ENCODE measurements around the gene LKAAEAR1. TPM values are rescaled to one million over a fixed set of nuclear protein-coding genes. Genes with fewer than 3 reads are reported as not detected.

LKAAEAR1 gene
- total and polyA plus RNA-seq, 4 donors = 0.51 to 2.3 (median 0.65) TPM

GRCh38 chr20:64071341-64072332 is 12.6 kb downstream of the LKAAEAR1 start:
- TF ChIP-seq CTCF (IDR thresholded peaks at IDR 0.05; ENCODE audit: control extremely low read depth, extremely low read depth) = no peak
- no peak overlapping the region for H3K9ac ChIP-seq (ENCODE audit: insufficient read depth in 1 of 2, low read length in 2 of 2)
- no peaks in the 10 kb centered on the region for H3K27me3 ChIP-seq (ENCODE audit: control insufficient read depth in 3 of 3, insufficient read depth in 3 of 3, low read length in 2 of 3)
- peaks cover 0 to 5% (median 0%) of the 10 kb centered on the region in 5 donors for H3K4me1 ChIP-seq (ENCODE audit: control insufficient read depth in 5 of 5, insufficient read depth in 5 of 5, low read length in 5 of 5)
- 87 to 88% methylated on average over 29 to 30 of the region's 30 CpGs for WGBS, 2 donors
- peaks cover 0 to 40% (median 14%) of the 10 kb centered on the region in 4 donors for H3K36me3 ChIP-seq (ENCODE audit: control insufficient read depth in 4 of 4, insufficient read depth in 4 of 4, low read length in 4 of 4)
- no peak overlapping the region for H3K27ac ChIP-seq (ENCODE audit: low read depth in 1 of 2, low read length in 1 of 2)
- no peak overlapping the region for H3K4me3 ChIP-seq
- ATAC-seq (ENCODE audit: insufficient read depth, low FRiP score) (no peak), DNase-seq (no peak)
- no peaks in the 10 kb centered on the region for H3K9me3 ChIP-seq (ENCODE audit: control insufficient read depth in 4 of 4, insufficient read depth in 3 of 4, low read length in 3 of 4)

- 94% methylated on average over 31 of the region's 31 CpGs for WGBS, 2 donors
- no peak for DNase-seq
Measured at GRCh38 chr20:64070244-64070993, 13.8 kb downstream of the LKAAEAR1 start.

GRCh38 chr20:64069614-64070243 is 14.5 kb downstream of the LKAAEAR1 start:
- H3K27me3 ChIP-seq (ENCODE audit: control insufficient read depth in 3 of 3, insufficient read depth in 3 of 3, low read length in 2 of 3) = no peaks in the 10 kb centered on the region
- H3K27ac ChIP-seq (ENCODE audit: low read depth in 1 of 2, low read length in 1 of 2) = no peak overlapping the region
- peaks cover 0 to 5% (median 0%) of the 10 kb centered on the region in 5 donors for H3K4me1 ChIP-seq (ENCODE audit: control insufficient read depth in 5 of 5, insufficient read depth in 5 of 5, low read length in 5 of 5)
- WGBS, 2 donors = 54 to 61% methylated on average over 14 of the region's 14 CpGs
- DNase-seq = peak in 1 of 3 donors; percentile 64
- peak; percentile 7 for TF ChIP-seq CTCF (IDR thresholded peaks at IDR 0.05; ENCODE audit: control extremely low read depth, extremely low read depth)
- no peak overlapping the region for H3K4me3 ChIP-seq
- no peak overlapping the region for H3K9ac ChIP-seq (ENCODE audit: insufficient read depth in 1 of 2, low read length in 2 of 2)
- no peak for ATAC-seq (ENCODE audit: insufficient read depth, low FRiP score)
- H3K36me3 ChIP-seq (ENCODE audit: control insufficient read depth in 4 of 4, insufficient read depth in 4 of 4, low read length in 4 of 4) = peaks cover 0 to 29% (median 14%) of the 10 kb centered on the region in 4 donors
- H3K9me3 ChIP-seq (ENCODE audit: control insufficient read depth in 4 of 4, insufficient read depth in 3 of 4, low read length in 3 of 4) = no peaks in the 10 kb centered on the region

More at GRCh38 chr20:64070244-64070993, 13.8 kb downstream of the LKAAEAR1 start:
- Histone ChIP-seq H3K36me3 (ENCODE audit: control insufficient read depth in 4 of 4, insufficient read depth in 4 of 4, low read length in 4 of 4) (peaks cover 0 to 35% (median 14%) of the 10 kb centered on the region in 4 donors), H3K9ac (ENCODE audit: insufficient read depth in 1 of 2, low read length in 2 of 2) (no peak overlapping the region), H3K4me1 (ENCODE audit: control insufficient read depth in 5 of 5, insufficient read depth in 5 of 5, low read length in 5 of 5) (peaks cover 0 to 5% (median 0%) of the 10 kb centered on the region in 5 donors), H3K27ac (ENCODE audit: low read depth in 1 of 2, low read length in 1 of 2) (no peak overlapping the region), H3K9me3 (ENCODE audit: control insufficient read depth in 4 of 4, insufficient read depth in 3 of 4, low read length in 3 of 4) (no peaks in the 10 kb centered on the region), H3K27me3 (ENCODE audit: control insufficient read depth in 3 of 3, insufficient read depth in 3 of 3, low read length in 2 of 3) (no peaks in the 10 kb centered on the region), H3K4me3 (no peak overlapping the region)
- TF ChIP-seq CTCF (IDR thresholded peaks at IDR 0.05; ENCODE audit: control extremely low read depth, extremely low read depth) = no peak
- no peak for ATAC-seq (ENCODE audit: insufficient read depth, low FRiP score)
